WTC11 (cell line): ENCODE measurements around the gene KIFC3. TPM values are rescaled to one million over a fixed set of nuclear protein-coding genes. Genes with fewer than 3 reads are reported as not detected.

Source experiments
- ATAC-seq: fragments of 200-7000 bp; cut with Tn5 transposase; 2 replicates; pipeline ENCODE4 v1.10.0; 2021; ENCODE audit warnings: mild to moderate bottlenecking, moderate library complexity
- CTCF ChIA-PET: fragments of 300-600 bp; sonication (Branson Sonifier 250); formaldehyde crosslinking; loops from one replicate; lab custom pipeline; 2021; ENCODE audit warnings: antibody characterized with exemption; lab: Charles Lee
- POLR2A ChIA-PET: fragments of 350-600 bp; sonication (Branson Sonifier 250); formaldehyde crosslinking; loops from one replicate; lab custom pipeline; 2021; ENCODE audit warnings: antibody characterized with exemption; lab: Charles Lee
- DNase-seq: peaks from one replicate; pipeline ENCODE4 v3.0.0; 2021; ENCODE audit warnings: low spot score
- H3K27ac Mint-ChIP-seq: 2 replicates; pipeline ENCODE4 v1.8.0; 2021; ENCODE audit warnings: mixed read lengths
- H3K27me3 Mint-ChIP-seq: 2 replicates; pipeline ENCODE4 v1.8.0; 2021; ENCODE audit warnings: low read depth, mild to moderate bottlenecking, moderate library complexity, mixed read lengths
- H3K36me3 Mint-ChIP-seq: 2 replicates; pipeline ENCODE4 v1.8.0; 2021; ENCODE audit warnings: mixed read lengths
- H3K4me1 Mint-ChIP-seq: 2 replicates; pipeline ENCODE4 v1.8.0; 2022; ENCODE audit warnings: mixed read lengths
- H3K4me3 Mint-ChIP-seq: 2 replicates; pipeline ENCODE4 v1.8.0; 2021; ENCODE audit warnings: mild to moderate bottlenecking, moderate library complexity, mixed read lengths
- H3K9me3 Mint-ChIP-seq: 2 replicates; pipeline ENCODE4 v1.8.0; 2021; ENCODE audit warnings: mixed read lengths
- GRHL2 ChIP-seq: fragments of 250-450 bp; sonication (Bioruptor Pico); IDR thresholded peaks from 2 replicates; pipeline ENCODE4 v1.8.0; 2022; ENCODE audit warnings: mild to moderate bottlenecking, moderate library complexity; ENCODE audit not compliant: insufficient replicate concordance, severe bottlenecking
- MYBL2 ChIP-seq: sonication (generic); formaldehyde crosslinking; IDR thresholded peaks from 2 replicates; pipeline ENCODE4 v1.8.1; 2023; ENCODE audit warnings: mild to moderate bottlenecking, moderate library complexity, missing genetic modification reagents
- NFATC4 ChIP-seq: fragments of 250-450 bp; sonication (Bioruptor Pico); IDR thresholded peaks from 2 replicates; pipeline ENCODE4 v1.9.0; 2021; ENCODE audit warnings: mild to moderate bottlenecking
- SMAD4 ChIP-seq: sonication (generic); formaldehyde crosslinking; IDR thresholded peaks from 2 replicates; pipeline ENCODE4 v1.8.0; 2022; ENCODE audit warnings: mild to moderate bottlenecking, missing genetic modification reagents
- ZBTB21 ChIP-seq: sonication (generic); formaldehyde crosslinking; IDR thresholded peaks from 2 replicates; pipeline ENCODE4 v1.8.1; 2023; ENCODE audit warnings: mild to moderate bottlenecking, missing genetic modification reagents, borderline replicate concordance
- ZNF121 ChIP-seq: sonication (generic); formaldehyde crosslinking; IDR thresholded peaks from 2 replicates; pipeline ENCODE4 v1.8.0; 2023; ENCODE audit warnings: missing genetic modification reagents
- ZNF138 ChIP-seq: sonication (generic); formaldehyde crosslinking; conservative IDR thresholded peaks from 2 replicates; pipeline ENCODE4 v1.8.1; 2022; ENCODE audit warnings: mild to moderate bottlenecking, moderate library complexity, missing genetic modification reagents
- ZNF532 ChIP-seq: fragments of 250-450 bp; sonication (Bioruptor Pico); IDR thresholded peaks from 2 replicates; pipeline ENCODE4 v1.9.0; 2021; ENCODE audit warnings: mild to moderate bottlenecking, borderline replicate concordance
- ZSCAN18 ChIP-seq: fragments of 250-450 bp; sonication (Bioruptor Pico); IDR thresholded peaks from 2 replicates; pipeline ENCODE4 v2.1.2; 2022; ENCODE audit warnings: mild to moderate bottlenecking, moderate library complexity
- total RNA-seq: library from RNA; stranded (reverse); gene quantifications from 3 replicates; pipeline ENCODE4 v1.2.3, GENCODE V29; 2021
- TF ChIP-seq, protein P1 (sequence below): sonication (generic); formaldehyde crosslinking; IDR thresholded peaks from 2 replicates; pipeline ENCODE4 v1.8.1; 2022; ENCODE audit warnings: low read depth, mild to moderate bottlenecking, moderate library complexity, missing genetic modification reagents, borderline replicate concordance
- TF ChIP-seq, protein P2 (sequence below): sonication (generic); formaldehyde crosslinking; IDR thresholded peaks from 2 replicates; pipeline ENCODE4 v1.8.1; 2023; ENCODE audit warnings: mild to moderate bottlenecking, missing genetic modification reagents
- TF ChIP-seq, protein P3 (sequence below): sonication (generic); formaldehyde crosslinking; IDR thresholded peaks from 2 replicates; pipeline ENCODE4 v1.8.0; 2022; ENCODE audit warnings: mild to moderate bottlenecking, missing genetic modification reagents

Gene KIFC3
- total RNA-seq, 1 experiment from 2014 or later, result 11.6 TPM

DNA sequence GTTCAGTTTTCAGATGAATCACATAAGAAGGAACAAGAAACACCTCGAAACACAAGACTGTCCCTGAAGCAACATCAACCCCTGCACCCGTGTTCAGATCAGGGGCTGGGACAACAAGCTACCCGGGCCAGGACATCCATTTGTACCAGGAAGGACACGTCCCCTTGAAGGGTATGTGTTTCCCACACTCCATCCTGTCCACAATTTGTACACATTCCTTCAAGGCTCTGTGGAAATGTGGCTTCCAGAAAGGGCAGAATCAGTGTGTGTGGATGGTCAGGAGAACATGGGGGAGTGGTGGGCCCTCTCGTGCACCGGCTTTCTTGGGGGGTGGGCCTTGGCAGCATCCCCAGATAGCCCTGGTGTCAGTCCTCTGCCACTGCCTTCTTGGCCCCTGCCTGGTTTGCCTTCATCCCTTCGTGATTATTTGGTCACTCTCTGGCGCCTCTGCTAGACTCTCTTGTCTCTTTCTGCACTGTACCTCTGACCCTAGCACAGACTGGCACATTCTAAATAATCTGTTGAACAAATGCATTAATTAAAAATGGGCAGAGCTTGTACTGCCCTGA, 10.3 kb downstream of the KIFC3 start:
- H3K36me3 Mint-ChIP-seq, result no peaks in the 10 kb centered on the region
- ChIA-PET POLR2A (no interaction called here), CTCF (interaction anchor here (0.5 to 2.0 kb wide), 3 partner anchors 16 to 315 kb away, joined by 3 to 8 read pairs (median 5); no protein-coding TSS in a partner anchor)
- peaks cover 12% of the 10 kb centered on the region for H3K4me1 Mint-ChIP-seq
- DNase-seq (no peak), ATAC-seq (no peak)
- H3K9me3 Mint-ChIP-seq, result no peaks in the 10 kb centered on the region
- TF ChIP-seq ZNF121 (CRISPR knock-in tag) (no peak), SMAD4 (CRISPR knock-in tag) (no peak)
- H3K27me3 Mint-ChIP-seq, result peaks cover 2% of the 10 kb centered on the region; the same call in 1 of the 2 replicates
- H3K27ac Mint-ChIP-seq, result no peak overlapping the region
- no peak overlapping the region for H3K4me3 Mint-ChIP-seq

DNA sequence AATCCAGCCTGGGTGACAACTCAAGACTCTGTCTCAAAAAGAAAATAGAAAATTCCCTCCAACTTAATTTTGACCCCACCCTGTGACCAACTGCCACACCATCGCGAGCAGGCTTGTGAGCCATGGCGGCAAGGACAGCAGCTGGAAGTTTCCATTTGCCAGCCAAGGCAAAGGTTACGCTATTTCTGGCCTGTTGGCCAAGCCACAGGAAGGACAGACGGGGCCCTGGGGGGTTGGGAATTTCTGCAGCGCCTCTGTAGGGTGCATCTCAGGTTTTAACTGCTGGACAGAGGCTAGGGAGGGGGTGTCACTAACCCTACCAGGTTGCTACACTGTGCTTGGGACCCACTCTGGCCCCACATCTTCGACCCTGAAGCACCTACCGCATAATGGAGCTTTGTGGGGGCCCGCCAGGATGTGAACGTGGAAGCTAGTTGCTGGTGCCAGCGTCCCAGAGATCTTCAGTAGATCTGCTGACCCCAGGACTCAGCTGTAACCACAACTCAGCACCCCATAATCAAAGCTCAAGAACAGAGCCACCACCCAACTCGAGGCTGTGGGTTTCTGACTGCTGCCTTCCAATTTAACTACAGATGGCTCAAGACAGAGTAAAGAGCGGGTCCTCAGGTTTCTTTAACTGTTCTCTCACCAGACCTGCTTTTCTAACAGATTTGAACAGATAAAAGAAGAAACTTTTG, 10.9 kb downstream of the KIFC3 start:
- no peak overlapping the region for H3K27ac Mint-ChIP-seq
- no peaks in the 10 kb centered on the region for H3K27me3 Mint-ChIP-seq
- CTCF ChIA-PET, result interaction anchor here (0.5 to 1.8 kb wide), 5 partner anchors 16 to 315 kb away, joined by 3 to 16 read pairs (median 3); no protein-coding TSS in a partner anchor
- no peaks in the 10 kb centered on the region for H3K36me3 Mint-ChIP-seq
- no peak for DNase-seq
- no peak for ATAC-seq
- H3K9me3 Mint-ChIP-seq, result no peaks in the 10 kb centered on the region
- no peak overlapping the region for H3K4me3 Mint-ChIP-seq
- TF ChIP-seq NFATC4 (no peak), GRHL2 (CRISPR knock-in tag) (no peak), ZBTB21 (CRISPR knock-in tag) (no peak), ZSCAN18 (CRISPR knock-in tag) (no peak), MYBL2 (CRISPR knock-in tag) (no peak), ZNF532 (CRISPR knock-in tag) (no peak), ZNF138 (CRISPR knock-in tag) (no peak)
- TF ChIP-seq, protein P1, sequence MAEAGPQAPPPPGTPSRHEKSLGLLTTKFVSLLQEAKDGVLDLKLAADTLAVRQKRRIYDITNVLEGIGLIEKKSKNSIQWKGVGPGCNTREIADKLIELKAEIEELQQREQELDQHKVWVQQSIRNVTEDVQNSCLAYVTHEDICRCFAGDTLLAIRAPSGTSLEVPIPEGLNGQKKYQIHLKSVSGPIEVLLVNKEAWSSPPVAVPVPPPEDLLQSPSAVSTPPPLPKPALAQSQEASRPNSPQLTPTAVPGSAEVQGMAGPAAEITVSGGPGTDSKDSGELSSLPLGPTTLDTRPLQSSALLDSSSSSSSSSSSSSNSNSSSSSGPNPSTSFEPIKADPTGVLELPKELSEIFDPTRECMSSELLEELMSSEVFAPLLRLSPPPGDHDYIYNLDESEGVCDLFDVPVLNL (CRISPR knock-in tag), result no peak
- TF ChIP-seq, protein P2, sequence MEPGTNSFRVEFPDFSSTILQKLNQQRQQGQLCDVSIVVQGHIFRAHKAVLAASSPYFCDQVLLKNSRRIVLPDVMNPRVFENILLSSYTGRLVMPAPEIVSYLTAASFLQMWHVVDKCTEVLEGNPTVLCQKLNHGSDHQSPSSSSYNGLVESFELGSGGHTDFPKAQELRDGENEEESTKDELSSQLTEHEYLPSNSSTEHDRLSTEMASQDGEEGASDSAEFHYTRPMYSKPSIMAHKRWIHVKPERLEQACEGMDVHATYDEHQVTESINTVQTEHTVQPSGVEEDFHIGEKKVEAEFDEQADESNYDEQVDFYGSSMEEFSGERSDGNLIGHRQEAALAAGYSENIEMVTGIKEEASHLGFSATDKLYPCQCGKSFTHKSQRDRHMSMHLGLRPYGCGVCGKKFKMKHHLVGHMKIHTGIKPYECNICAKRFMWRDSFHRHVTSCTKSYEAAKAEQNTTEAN, result no peak
- TF ChIP-seq, protein P3, sequence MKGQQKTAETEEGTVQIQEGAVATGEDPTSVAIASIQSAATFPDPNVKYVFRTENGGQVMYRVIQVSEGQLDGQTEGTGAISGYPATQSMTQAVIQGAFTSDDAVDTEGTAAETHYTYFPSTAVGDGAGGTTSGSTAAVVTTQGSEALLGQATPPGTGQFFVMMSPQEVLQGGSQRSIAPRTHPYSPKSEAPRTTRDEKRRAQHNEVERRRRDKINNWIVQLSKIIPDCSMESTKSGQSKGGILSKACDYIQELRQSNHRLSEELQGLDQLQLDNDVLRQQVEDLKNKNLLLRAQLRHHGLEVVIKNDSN (CRISPR knock-in tag), result no peak
- peaks cover 6% of the 10 kb centered on the region for H3K4me1 Mint-ChIP-seq
- POLR2A ChIA-PET, result no interaction called here
